ENCODE data around the gene GALNT11. TPM values are rescaled to one million over a fixed set of nuclear protein-coding genes. Genes with fewer than 3 reads are reported as not detected.
A peak's percentile ranks its signal among the peaks of the same experiment; 100 is the strongest.

GALNT11 gene
- 146 TPM for total RNA-seq

DNA sequence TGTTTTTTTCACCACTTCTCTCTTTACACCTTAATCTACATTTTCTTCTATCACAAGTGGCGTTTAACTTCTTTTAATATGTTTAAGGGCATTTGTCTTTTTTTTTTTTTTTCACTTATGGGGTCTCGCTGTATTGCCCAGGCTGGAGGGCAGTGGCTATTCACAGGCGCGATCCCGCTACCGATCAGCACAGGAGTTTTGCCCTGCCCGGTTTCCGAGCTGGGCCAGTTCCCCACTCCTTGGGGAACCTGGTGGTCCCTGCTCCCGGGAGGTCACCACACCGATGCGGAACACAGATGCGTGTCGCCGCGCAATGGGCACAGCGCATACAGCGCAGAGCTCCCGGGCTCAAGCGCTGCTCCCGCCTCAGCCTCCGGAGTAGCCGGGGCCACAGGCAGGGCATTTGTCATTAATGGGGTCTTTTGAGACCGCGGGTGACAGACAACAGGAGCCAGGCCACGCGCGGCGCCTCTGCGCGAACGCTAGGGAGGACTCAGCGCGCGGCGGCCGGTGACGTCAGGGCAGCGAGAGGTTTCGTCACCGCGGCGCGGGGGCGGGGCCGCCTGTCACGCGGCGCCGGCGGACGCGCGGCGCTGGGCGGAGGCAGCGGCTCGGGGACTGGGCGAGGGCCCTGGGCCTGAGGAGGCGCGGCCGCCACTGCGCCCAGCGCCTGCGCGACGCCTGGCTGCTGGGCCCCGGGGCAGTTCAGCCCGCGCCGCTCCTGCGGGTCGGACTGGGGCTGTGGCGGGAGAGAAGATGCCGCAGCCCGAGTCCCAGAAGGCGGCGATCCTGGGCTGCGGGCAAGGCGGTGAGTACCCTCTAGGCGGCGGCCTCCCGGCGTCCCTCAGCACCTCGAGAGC is at the start of gene GALNT11:
Gene GALNT11, plus strand, starts transcription at position 598 of the 860 bp plus-strand sequence. CDS start 68,554 bp downstream, outside the sequence.
- H3K27me3 ChIP-seq: no peaks in the 10 kb centered on the region
- H3K27ac ChIP-seq: peak within 1 kb of the TSS; percentile 79 to 84
- H3K4me3 ChIP-seq: peak within 1 kb of the TSS; percentile 71 to 94
- intact Hi-C loops (cut with DNase I): loop anchor here (2.0 to 10.0 kb wide), 5 partner anchors 33 to 732 kb away; partner anchors contain the start of genes ACTR3B, PRKAG2 and XRCC2
- TF ChIP-seq, protein P1, sequence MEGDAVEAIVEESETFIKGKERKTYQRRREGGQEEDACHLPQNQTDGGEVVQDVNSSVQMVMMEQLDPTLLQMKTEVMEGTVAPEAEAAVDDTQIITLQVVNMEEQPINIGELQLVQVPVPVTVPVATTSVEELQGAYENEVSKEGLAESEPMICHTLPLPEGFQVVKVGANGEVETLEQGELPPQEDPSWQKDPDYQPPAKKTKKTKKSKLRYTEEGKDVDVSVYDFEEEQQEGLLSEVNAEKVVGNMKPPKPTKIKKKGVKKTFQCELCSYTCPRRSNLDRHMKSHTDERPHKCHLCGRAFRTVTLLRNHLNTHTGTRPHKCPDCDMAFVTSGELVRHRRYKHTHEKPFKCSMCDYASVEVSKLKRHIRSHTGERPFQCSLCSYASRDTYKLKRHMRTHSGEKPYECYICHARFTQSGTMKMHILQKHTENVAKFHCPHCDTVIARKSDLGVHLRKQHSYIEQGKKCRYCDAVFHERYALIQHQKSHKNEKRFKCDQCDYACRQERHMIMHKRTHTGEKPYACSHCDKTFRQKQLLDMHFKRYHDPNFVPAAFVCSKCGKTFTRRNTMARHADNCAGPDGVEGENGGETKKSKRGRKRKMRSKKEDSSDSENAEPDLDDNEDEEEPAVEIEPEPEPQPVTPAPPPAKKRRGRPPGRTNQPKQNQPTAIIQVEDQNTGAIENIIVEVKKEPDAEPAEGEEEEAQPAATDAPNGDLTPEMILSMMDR (IDR thresholded peaks at IDR 0.05): peak in 2 of 3 experiments; percentile 19 to 43
- H3K36me3 ChIP-seq: no peaks in the 10 kb centered on the region
- no peaks in the 10 kb centered on the region for H3K9me3 ChIP-seq
- H3K4me1 ChIP-seq: peaks cover 5 to 6% of the 10 kb centered on the region in 2 donors
- peak; percentile 52 to 92 for DNase-seq (ENCODE audit: low spot score in 2 of 2)

DNA sequence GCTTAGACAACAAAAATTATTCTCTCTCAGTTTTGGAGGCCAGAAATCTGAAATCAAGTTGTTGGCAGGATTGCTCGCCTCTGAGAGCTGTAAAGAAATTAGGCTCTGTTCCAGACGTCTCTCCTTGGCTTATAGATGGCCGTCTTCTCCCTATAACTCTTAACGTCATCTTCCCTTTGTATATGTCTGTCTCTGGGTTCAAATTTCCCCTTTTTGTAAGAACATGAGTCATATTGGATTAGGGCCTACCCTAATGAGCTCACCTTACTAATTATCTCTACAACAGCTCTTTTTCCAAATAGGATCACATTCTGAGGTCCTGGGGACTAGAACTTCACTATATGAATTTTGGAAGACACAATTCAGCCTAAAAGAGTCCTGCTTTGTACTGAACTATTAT is 46.9 kb upstream of the GALNT11 start:
- H3K4me3 ChIP-seq: no peak overlapping the region
- H3K4me1 ChIP-seq: no peaks in the 10 kb centered on the region
- no peaks in the 10 kb centered on the region for H3K36me3 ChIP-seq
- no peak for DNase-seq (ENCODE audit: low spot score in 2 of 2)
- H3K9me3 ChIP-seq: no peaks in the 10 kb centered on the region
- intact Hi-C loops (cut with DNase I): no loop called here
- no peak overlapping the region for H3K27ac ChIP-seq
- TF ChIP-seq, protein P1 (IDR thresholded peaks at IDR 0.05): no peak
- no peaks in the 10 kb centered on the region for H3K27me3 ChIP-seq

DNA sequence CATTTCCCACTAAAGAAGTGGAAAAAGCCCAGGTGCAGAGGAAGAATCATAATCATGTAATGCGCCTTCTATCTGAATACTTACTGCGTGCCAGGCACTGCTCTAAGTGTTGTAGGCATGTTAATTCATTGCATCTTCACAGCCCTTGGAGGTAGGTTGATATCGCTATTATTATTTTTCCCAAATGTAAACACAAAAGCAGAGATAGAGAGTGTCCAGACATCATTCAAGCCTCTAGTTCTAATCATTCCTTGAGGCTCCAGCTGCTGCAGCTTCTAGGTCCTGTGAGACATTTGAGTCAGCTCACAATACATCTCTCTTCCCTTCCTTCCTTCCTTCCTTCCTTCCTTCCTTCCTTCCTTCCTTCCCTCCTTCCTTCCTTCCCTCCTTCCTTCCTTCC is 44.3 kb upstream of the GALNT11 start:
- intact Hi-C loops (cut with DNase I): no loop called here
- Histone ChIP-seq H3K4me3 (no peak overlapping the region), H3K27me3 (no peaks in the 10 kb centered on the region), H3K27ac (no peak overlapping the region), H3K9me3 (no peaks in the 10 kb centered on the region), H3K36me3 (no peaks in the 10 kb centered on the region), H3K4me1 (no peaks in the 10 kb centered on the region)
- TF ChIP-seq, protein P1 (IDR thresholded peaks at IDR 0.05): no peak
- no peak for DNase-seq (ENCODE audit: low spot score in 2 of 2)

DNA sequence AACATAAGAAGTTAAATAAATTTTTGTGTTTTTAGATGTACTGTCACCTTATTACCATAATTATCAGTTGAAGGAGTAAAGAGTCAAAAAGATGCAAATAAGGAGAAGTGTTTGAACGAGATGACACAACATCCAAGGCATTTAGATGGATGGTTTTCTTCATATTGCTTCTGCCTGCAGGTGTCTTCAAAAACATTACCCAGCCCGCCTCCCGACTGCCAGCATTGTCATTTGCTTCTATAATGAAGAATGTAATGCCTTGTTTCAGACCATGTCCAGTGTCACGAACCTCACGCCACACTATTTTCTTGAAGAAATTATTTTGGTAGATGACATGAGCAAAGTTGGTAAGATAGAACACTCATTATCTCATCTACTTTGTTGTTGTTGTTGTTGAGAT is 42.7 kb upstream of the GALNT11 start:
- Histone ChIP-seq H3K27ac (no peak overlapping the region), H3K27me3 (no peaks in the 10 kb centered on the region), H3K36me3 (no peaks in the 10 kb centered on the region), H3K4me1 (no peaks in the 10 kb centered on the region), H3K4me3 (no peak overlapping the region), H3K9me3 (no peaks in the 10 kb centered on the region)
- DNase-seq (ENCODE audit: low spot score in 2 of 2): no peak
- TF ChIP-seq, protein P1 (IDR thresholded peaks at IDR 0.05): no peak
- intact Hi-C loops (cut with DNase I): no loop called here

DNA sequence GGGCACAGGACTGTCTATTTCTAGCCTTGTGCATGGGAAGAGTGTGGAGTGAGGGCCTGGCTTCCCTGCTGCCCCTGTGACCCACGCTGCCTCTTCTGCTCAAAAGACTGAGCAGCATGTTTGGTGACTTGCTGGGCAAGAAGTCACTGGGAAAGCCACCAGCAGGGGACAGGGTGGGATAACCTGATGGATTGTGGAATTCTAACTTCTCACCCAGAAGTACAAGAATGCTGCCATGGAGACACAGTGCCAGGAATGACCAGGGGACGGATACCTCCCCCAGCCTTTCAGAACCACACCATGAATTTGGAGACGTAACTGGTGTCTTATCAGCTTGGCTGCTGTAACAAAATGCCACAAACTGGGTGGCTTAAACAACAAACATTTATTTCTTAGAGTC is 40.9 kb upstream of the GALNT11 start:
- no peak for DNase-seq (ENCODE audit: low spot score in 2 of 2)
- intact Hi-C loops (cut with DNase I): no loop called here
- Histone ChIP-seq H3K27me3 (no peaks in the 10 kb centered on the region), H3K36me3 (no peaks in the 10 kb centered on the region), H3K4me1 (no peaks in the 10 kb centered on the region), H3K27ac (no peak overlapping the region), H3K9me3 (no peaks in the 10 kb centered on the region), H3K4me3 (no peak overlapping the region)
- TF ChIP-seq, protein P1 (IDR thresholded peaks at IDR 0.05): no peak

Data from ascending aorta (tissue), 2 donors.